K562 (cell line): ENCODE data around the gene TP53TG5. TPM values are rescaled to one million over a fixed set of nuclear protein-coding genes. Genes with fewer than 3 reads are reported as not detected.
A peak's percentile ranks its signal among the peaks of the same experiment; 100 is the strongest.

Source experiments
- CBX2 ChIP-seq: fragments of 200-600 bp; sonication (generic); IDR thresholded peaks from one replicate; pipeline ENCODE4 v1.6.1; 2012; ENCODE audit warnings: mild to moderate bottlenecking, low read length, inconsistent platforms; ENCODE audit not compliant: insufficient read depth, poor library complexity, severe bottlenecking
- CHD4 ChIP-seq: fragments of 200-600 bp; sonication (generic); IDR thresholded peaks from 3 replicates; pipeline ENCODE4 v1.6.1; 2012; ENCODE audit warnings: low read depth, mild to moderate bottlenecking, mixed read lengths, low read length, inconsistent platforms; ENCODE audit not compliant: insufficient read depth, insufficient replicate concordance, poor library complexity, severe bottlenecking
- HDAC3 ChIP-seq: fragments of 450-650 bp; IDR thresholded peaks from 2 replicates; pipeline ENCODE4 v1.6.1; 2018; ENCODE audit warnings: borderline replicate concordance, mild to moderate bottlenecking, moderate library complexity; ENCODE audit not compliant: partially characterized antibody
- LARP7 ChIP-seq: fragments of 450-650 bp; IDR thresholded peaks from 2 replicates; pipeline ENCODE4 v1.6.1; 2016
- NBN ChIP-seq: fragments of 450-650 bp; IDR thresholded peaks from 2 replicates; pipeline ENCODE4 v1.6.1; 2016; ENCODE audit warnings: low read depth, mild to moderate bottlenecking
- NCOA2 ChIP-seq, 2 experiments: fragments of 450-650 bp; IDR thresholded peaks; 2 replicates each; pipeline ENCODE4 v1.6.1; 2018; ENCODE audit warnings: mild to moderate bottlenecking in 2 of 2, moderate library complexity in 1 of 2; ENCODE audit not compliant: partially characterized antibody in 2 of 2
- NONO ChIP-seq, 2 experiments: fragments of 200-400 bp in 1 of 2; fragments of 450-650 bp in 1 of 2; formaldehyde crosslinking in 1 of 2; IDR thresholded peaks; 2 replicates each; pipeline ENCODE4 v1.6.1; 2017; ENCODE audit warnings: low read depth in 2 of 2, mild to moderate bottlenecking in 2 of 2, moderate library complexity in 2 of 2, low read length in 1 of 2
- RAD21 ChIP-seq, 2 experiments: fragments of 250-450 bp in 1 of 2; fragments of 450-650 bp in 1 of 2; sonication (Bioruptor Pico) in 1 of 2; formaldehyde crosslinking in 1 of 2; IDR thresholded peaks in 1 of 2; conservative IDR thresholded peaks in 1 of 2; 2 replicates each; pipeline versions ENCODE4 v1.4.0 to v1.8.0; 2020 to 2022; ENCODE audit warnings: mild to moderate bottlenecking in 2 of 2, moderate library complexity in 1 of 2
- RFX1 ChIP-seq: fragments of 450-650 bp; IDR thresholded peaks from 2 replicates; pipeline ENCODE4 v1.6.1; 2016; ENCODE audit warnings: mild to moderate bottlenecking, moderate library complexity
- SMAD2 ChIP-seq: fragments of 150-350 bp; IDR thresholded peaks from 2 replicates; pipeline ENCODE4 v1.6.1; 2014; ENCODE audit warnings: low read depth, mild to moderate bottlenecking, low read length
- SMARCA5 ChIP-seq: fragments of 450-650 bp; IDR thresholded peaks from 2 replicates; pipeline ENCODE4 v1.6.1; 2016
- SMARCE1 ChIP-seq: fragments of 450-650 bp; IDR thresholded peaks from 2 replicates; pipeline ENCODE4 v1.7.1; 2016; ENCODE audit warnings: mild to moderate bottlenecking
- TAF1 ChIP-seq: IDR thresholded peaks from 2 replicates; pipeline ENCODE4 v1.6.1; 2011; ENCODE audit warnings: mild to moderate bottlenecking, low read length, moderate library complexity; ENCODE audit not compliant: insufficient read depth, control insufficient read depth, severe bottlenecking; ENCODE audit errors: extremely low read depth
- TOE1 ChIP-seq, 2 experiments: fragments of 450-650 bp in 1 of 2; sonication (generic) in 1 of 2; formaldehyde crosslinking in 1 of 2; IDR thresholded peaks; 2 replicates each; pipeline versions ENCODE4 v1.7.1 to v1.8.0; 2016 to 2022; ENCODE audit warnings: borderline replicate concordance in 2 of 2, mild to moderate bottlenecking in 2 of 2, antibody characterized with exemption in 1 of 2, inconsistent platforms in 1 of 2, low read depth in 1 of 2, missing genetic modification reagents in 1 of 2, moderate library complexity in 1 of 2
- ZFP30 ChIP-seq: fragments of 250-450 bp; sonication (Bioruptor Pico); IDR thresholded peaks from 2 replicates; pipeline ENCODE4 v1.8.0; 2022; ENCODE audit warnings: moderate library complexity, mild to moderate bottlenecking, inconsistent platforms, borderline replicate concordance
- ZNF143 ChIP-seq: sonication (generic); formaldehyde crosslinking; IDR thresholded peaks from 2 replicates; pipeline ENCODE4 v1.9.0; 2022; ENCODE audit warnings: mild to moderate bottlenecking, missing genetic modification reagents
- ZNF584 ChIP-seq: fragments of 200-800 bp; sonication (Bioruptor generic); IDR thresholded peaks from 2 replicates; pipeline ENCODE4 v1.6.1; 2016; ENCODE audit warnings: low read depth, mild to moderate bottlenecking, missing genetic modification characterization, missing compliant biosample characterization
- ZSCAN29 ChIP-seq: fragments of 450-650 bp; IDR thresholded peaks from 2 replicates; pipeline ENCODE4 v1.6.1; 2017
- polyA plus RNA-seq, 8 experiments: library from polyadenylated mRNA; depleted of rRNA in 4 of 8; stranded (reverse) in 5 of 8; unstranded in 3 of 8; fragments of >200 nt; fragmentation: Nextera tagmentation in 2 of 8; fragmentation: Illumina TruSeq in 1 of 8; extraction: Ambion mirVana in 2 of 8; extraction: Trizol in 1 of 8; gene quantifications; 2 replicates each; pipeline versions ENCODE4 v1.2.1 to v1.2.3, GENCODE V29; 2011 to 2014; ENCODE audit warnings: inconsistent platforms in 1 of 8, missing spikeins in 1 of 8
- total RNA-seq, 7 experiments: library from RNA; depleted of rRNA in 6 of 7; stranded (reverse); fragments of >200 nt in 6 of 7; fragmentation: Illumina TruSeq in 2 of 7; extraction: Trizol in 2 of 7; gene quantifications; 2 replicates each; pipeline versions ENCODE4 v1.2.1 to v1.2.3, GENCODE V29; 2011 to 2021; ENCODE audit warnings: low replicate concordance in 1 of 7
- TF ChIP-seq, protein P1 (sequence below): fragments of 250-450 bp; sonication (Bioruptor Pico); IDR thresholded peaks from 2 replicates; pipeline ENCODE4 v1.8.0; 2021; ENCODE audit warnings: mild to moderate bottlenecking, moderate library complexity
- TF ChIP-seq, protein P2 (sequence below): fragments of 450-650 bp; IDR thresholded peaks from 2 replicates; pipeline ENCODE4 v1.6.1; 2016
- TF ChIP-seq, protein P3 (sequence below), 2 experiments: fragments of 450-650 bp; IDR thresholded peaks; 2 replicates each; pipeline ENCODE4 v1.6.1; 2018; ENCODE audit warnings: mild to moderate bottlenecking in 2 of 2, low read depth in 1 of 2; ENCODE audit not compliant: partially characterized antibody in 2 of 2

TP53TG5 gene
- total and polyA plus RNA-seq, 9 of the 15 experiments (the other 6 are each of a cell fraction or from before 2014, with no cell fraction given), result 0.04 to 0.05 (median 0.04) TPM; not detected in 6

DNA sequence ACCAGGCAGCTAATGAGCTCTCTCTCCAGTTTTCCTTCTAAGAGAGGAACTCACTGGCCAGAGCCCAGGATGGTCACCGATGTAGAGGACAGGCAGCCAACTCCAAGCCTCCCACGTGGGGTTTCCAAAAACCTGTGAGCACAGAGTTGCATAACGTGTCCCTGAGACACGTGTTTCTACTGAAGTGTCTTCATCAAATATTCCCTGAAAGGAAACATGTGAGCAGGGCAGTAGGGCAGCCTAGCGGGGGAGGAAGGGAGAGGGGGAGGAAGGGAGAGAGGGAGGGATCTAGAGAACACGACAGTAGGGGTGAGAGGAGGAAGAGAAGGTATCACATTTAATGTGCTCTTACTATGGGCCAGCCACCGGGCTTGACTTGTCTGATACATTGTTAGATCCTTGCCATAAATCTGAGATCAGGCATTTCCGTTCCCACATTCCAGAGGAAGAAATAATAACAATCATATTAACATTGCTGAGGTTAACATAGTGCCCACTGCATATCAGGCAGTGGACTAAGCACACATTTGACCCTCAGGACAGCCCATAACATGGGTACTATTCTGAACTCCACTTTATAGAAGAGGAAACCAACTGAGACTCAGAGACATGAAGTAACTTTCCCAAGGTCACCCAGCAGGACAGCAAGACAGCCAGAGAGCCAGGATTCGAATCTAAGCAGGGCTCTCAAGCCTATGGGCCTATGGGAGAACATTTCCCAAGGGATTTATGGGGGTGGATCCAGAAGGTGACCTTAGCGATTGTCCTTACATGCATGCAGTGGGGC lies 19.6 kb downstream of the TP53TG5 start (continued):
- TF ChIP-seq, protein P1, sequence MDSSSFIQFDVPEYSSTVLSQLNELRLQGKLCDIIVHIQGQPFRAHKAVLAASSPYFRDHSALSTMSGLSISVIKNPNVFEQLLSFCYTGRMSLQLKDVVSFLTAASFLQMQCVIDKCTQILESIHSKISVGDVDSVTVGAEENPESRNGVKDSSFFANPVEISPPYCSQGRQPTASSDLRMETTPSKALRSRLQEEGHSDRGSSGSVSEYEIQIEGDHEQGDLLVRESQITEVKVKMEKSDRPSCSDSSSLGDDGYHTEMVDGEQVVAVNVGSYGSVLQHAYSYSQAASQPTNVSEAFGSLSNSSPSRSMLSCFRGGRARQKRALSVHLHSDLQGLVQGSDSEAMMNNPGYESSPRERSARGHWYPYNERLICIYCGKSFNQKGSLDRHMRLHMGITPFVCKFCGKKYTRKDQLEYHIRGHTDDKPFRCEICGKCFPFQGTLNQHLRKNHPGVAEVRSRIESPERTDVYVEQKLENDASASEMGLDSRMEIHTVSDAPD (CRISPR knock-in tag), result no peak
- TF ChIP-seq CHD4, result peak; percentile 28
- TF ChIP-seq, protein P2, sequence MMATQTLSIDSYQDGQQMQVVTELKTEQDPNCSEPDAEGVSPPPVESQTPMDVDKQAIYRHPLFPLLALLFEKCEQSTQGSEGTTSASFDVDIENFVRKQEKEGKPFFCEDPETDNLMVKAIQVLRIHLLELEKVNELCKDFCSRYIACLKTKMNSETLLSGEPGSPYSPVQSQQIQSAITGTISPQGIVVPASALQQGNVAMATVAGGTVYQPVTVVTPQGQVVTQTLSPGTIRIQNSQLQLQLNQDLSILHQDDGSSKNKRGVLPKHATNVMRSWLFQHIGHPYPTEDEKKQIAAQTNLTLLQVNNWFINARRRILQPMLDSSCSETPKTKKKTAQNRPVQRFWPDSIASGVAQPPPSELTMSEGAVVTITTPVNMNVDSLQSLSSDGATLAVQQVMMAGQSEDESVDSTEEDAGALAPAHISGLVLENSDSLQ, result no peak
- TF ChIP-seq ZNF143 (CRISPR knock-in tag), result no peak
- no peak for TF ChIP-seq SMAD2
- TF ChIP-seq, protein P3, sequence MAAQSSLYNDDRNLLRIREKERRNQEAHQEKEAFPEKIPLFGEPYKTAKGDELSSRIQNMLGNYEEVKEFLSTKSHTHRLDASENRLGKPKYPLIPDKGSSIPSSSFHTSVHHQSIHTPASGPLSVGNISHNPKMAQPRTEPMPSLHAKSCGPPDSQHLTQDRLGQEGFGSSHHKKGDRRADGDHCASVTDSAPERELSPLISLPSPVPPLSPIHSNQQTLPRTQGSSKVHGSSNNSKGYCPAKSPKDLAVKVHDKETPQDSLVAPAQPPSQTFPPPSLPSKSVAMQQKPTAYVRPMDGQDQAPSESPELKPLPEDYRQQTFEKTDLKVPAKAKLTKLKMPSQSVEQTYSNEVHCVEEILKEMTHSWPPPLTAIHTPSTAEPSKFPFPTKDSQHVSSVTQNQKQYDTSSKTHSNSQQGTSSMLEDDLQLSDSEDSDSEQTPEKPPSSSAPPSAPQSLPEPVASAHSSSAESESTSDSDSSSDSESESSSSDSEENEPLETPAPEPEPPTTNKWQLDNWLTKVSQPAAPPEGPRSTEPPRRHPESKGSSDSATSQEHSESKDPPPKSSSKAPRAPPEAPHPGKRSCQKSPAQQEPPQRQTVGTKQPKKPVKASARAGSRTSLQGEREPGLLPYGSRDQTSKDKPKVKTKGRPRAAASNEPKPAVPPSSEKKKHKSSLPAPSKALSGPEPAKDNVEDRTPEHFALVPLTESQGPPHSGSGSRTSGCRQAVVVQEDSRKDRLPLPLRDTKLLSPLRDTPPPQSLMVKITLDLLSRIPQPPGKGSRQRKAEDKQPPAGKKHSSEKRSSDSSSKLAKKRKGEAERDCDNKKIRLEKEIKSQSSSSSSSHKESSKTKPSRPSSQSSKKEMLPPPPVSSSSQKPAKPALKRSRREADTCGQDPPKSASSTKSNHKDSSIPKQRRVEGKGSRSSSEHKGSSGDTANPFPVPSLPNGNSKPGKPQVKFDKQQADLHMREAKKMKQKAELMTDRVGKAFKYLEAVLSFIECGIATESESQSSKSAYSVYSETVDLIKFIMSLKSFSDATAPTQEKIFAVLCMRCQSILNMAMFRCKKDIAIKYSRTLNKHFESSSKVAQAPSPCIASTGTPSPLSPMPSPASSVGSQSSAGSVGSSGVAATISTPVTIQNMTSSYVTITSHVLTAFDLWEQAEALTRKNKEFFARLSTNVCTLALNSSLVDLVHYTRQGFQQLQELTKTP (IDR thresholded peaks at IDR 0.05; ENCODE audit: low read depth in 1 of 2, partially characterized antibody in 2 of 2), result no peak
- no peak for TF ChIP-seq TAF1
- TF ChIP-seq ZSCAN29, result no peak
- no peak for TF ChIP-seq TOE1 (IDR thresholded peaks at IDR 0.05; ENCODE audit: borderline replicate concordance)
- no peak for TF ChIP-seq TOE1 (CRISPR knock-in tag; IDR thresholded peaks at IDR 0.05; ENCODE audit: borderline replicate concordance, low read depth)
- TF ChIP-seq SMARCE1, result no peak
- no peak for TF ChIP-seq SMARCA5
- no peak for TF ChIP-seq NBN
- TF ChIP-seq RAD21 (CRISPR knock-in tag; conservative IDR thresholded peaks at IDR 0.05 in 1 of 2, IDR thresholded peaks at IDR 0.05 in 1 of 2), result no peak
- no peak for TF ChIP-seq RFX1
- no peak for TF ChIP-seq ZFP30 (CRISPR knock-in tag)
- no peak for TF ChIP-seq CBX2
- no peak for TF ChIP-seq NONO (IDR thresholded peaks at IDR 0.05; ENCODE audit: low read depth in 2 of 2, low read length in 1 of 2)
- TF ChIP-seq ZNF584 (CRISPR knock-in tag), result no peak
- no peak for TF ChIP-seq LARP7
- no peak for TF ChIP-seq NCOA2 (IDR thresholded peaks at IDR 0.05; ENCODE audit: partially characterized antibody in 2 of 2)
- TF ChIP-seq HDAC3, result no peak
